HepG2 (cell line): ENCODE measurements around the gene AK6. TPM values are rescaled to one million over a fixed set of nuclear protein-coding genes. Genes with fewer than 3 reads are reported as not detected.

ENCODE experiments used
- GRHL1 ChIP-seq: sonication (generic); formaldehyde crosslinking; conservative IDR thresholded peaks from 2 replicates; pipeline ENCODE4 v1.8.0; 2022; ENCODE audit warnings: missing genetic modification reagents
- GTF2F1 ChIP-seq: fragments of 150-350 bp; IDR thresholded peaks from 2 replicates; pipeline ENCODE4 v1.6.1; 2014; ENCODE audit warnings: low read length
- PAXIP1 ChIP-seq: sonication (generic); formaldehyde crosslinking; conservative IDR thresholded peaks from 2 replicates; pipeline ENCODE4 v1.4.0; 2020; ENCODE audit warnings: mild to moderate bottlenecking, missing genetic modification reagents, moderate library complexity
- PTBP1 ChIP-seq: fragments of 200-400 bp; formaldehyde crosslinking; IDR thresholded peaks from 2 replicates; pipeline ENCODE4 v1.6.1; 2018; ENCODE audit warnings: low read length, low read depth; ENCODE audit not compliant: poor library complexity, severe bottlenecking
- REPIN1 ChIP-seq: sonication (generic); formaldehyde crosslinking; IDR thresholded peaks from 2 replicates; pipeline ENCODE4 v1.8.0; 2022; ENCODE audit warnings: missing genetic modification reagents, low read depth, mild to moderate bottlenecking, borderline replicate concordance
- TEAD3 ChIP-seq: optimal IDR thresholded peaks from 2 replicates; pipeline ENCODE3; 2016; ENCODE audit warnings: borderline replicate concordance
- ZBTB7B ChIP-seq: sonication (generic); formaldehyde crosslinking; IDR thresholded peaks from 2 replicates; pipeline ENCODE4 v1.4.0; 2020; ENCODE audit warnings: missing genetic modification reagents
- ZMYM3 ChIP-seq: sonication (generic); formaldehyde crosslinking; IDR thresholded peaks from 2 replicates; pipeline ENCODE4 v1.5.1; 2020; ENCODE audit warnings: mild to moderate bottlenecking, missing genetic modification reagents
- ZNF280B ChIP-seq: sonication (generic); formaldehyde crosslinking; IDR thresholded peaks from 2 replicates; pipeline ENCODE4 v1.5.0; 2020; ENCODE audit warnings: missing genetic modification reagents, mild to moderate bottlenecking, borderline replicate concordance
- ZNF350 ChIP-seq: sonication (generic); formaldehyde crosslinking; IDR thresholded peaks from 2 replicates; pipeline ENCODE4 v1.4.0; 2020; ENCODE audit warnings: mild to moderate bottlenecking, low read depth, missing genetic modification reagents, borderline replicate concordance
- ZNF512B ChIP-seq: sonication (generic); formaldehyde crosslinking; IDR thresholded peaks from 2 replicates; pipeline ENCODE4 v1.5.1; 2020; ENCODE audit warnings: missing genetic modification reagents, mild to moderate bottlenecking, borderline replicate concordance
- ZNF576 ChIP-seq: sonication (generic); formaldehyde crosslinking; IDR thresholded peaks from 2 replicates; pipeline ENCODE4 v1.4.0; 2020; ENCODE audit warnings: mild to moderate bottlenecking, missing genetic modification reagents
- ZNF792 ChIP-seq: IDR thresholded peaks from 2 replicates; pipeline ENCODE4 v1.6.1; 2016
- polyA plus RNA-seq, 8 experiments: library from polyadenylated mRNA; depleted of rRNA in 3 of 8; stranded (reverse) in 7 of 8; unstranded in 1 of 8; fragments of >200 nt; fragmentation: Illumina TruSeq in 4 of 8; extraction: Trizol in 4 of 8; gene quantifications; 2 replicates each; pipeline versions ENCODE4 v1.2.1 to v1.2.3, GENCODE V29; 2011 to 2016; ENCODE audit warnings: low read depth in 4 of 8, missing spikeins in 1 of 8, mixed read lengths in 1 of 8; ENCODE audit not compliant: insufficient read depth in 1 of 8
- total RNA-seq, 5 experiments: library from RNA; depleted of rRNA; stranded (reverse); fragments of >200 nt; fragmentation: Illumina TruSeq; extraction: Trizol; gene quantifications; 2 replicates each; pipeline ENCODE4 v1.2.3, GENCODE V29; 2016; ENCODE audit warnings: low read depth in 1 of 5
- TF ChIP-seq, protein P1 (sequence below): sonication (generic); formaldehyde crosslinking; IDR thresholded peaks from 2 replicates; pipeline ENCODE4 v1.5.0; 2020; ENCODE audit warnings: missing genetic modification reagents
- TF ChIP-seq, protein P2 (sequence below): sonication (generic); formaldehyde crosslinking; IDR thresholded peaks from 2 replicates; pipeline ENCODE4 v1.8.0; 2022; ENCODE audit warnings: mild to moderate bottlenecking, missing genetic modification reagents, moderate library complexity

The AK6 gene
- total and polyA plus RNA-seq, 2 of the 13 experiments (the other 11 are each of a cell fraction or from before 2014, with no cell fraction given) = 31.1 to 77.2 TPM

DNA sequence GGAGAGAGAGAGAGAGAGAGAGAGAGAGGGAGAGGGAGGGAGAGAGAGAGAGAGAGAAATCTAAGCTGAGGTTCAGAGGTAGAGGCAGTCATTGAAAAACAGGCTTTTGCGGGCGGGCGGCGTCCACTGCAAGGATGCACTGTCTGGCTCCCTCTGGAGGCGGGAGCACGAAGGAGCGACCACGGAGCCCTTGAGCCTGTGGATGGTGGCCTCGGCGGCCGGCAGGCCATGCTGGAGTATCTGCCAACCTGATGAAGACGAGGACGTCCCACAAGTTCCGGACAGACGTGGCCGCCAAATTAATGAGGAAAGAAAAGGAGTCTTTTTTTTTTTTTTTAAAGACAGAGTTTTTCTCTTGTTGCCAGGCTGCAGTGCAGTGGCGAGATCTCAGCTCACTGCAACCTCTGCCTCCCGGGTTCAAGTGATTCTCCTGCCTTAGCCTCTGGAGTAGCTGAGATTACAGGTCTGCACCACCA is 34.5 kb downstream of the AK6 start (continued):
- TF ChIP-seq ZBTB7B (peak; percentile 27; the same call in 1 of the 2 replicates), GTF2F1 (peak; percentile 34; the same call in 1 of the 2 replicates), ZNF792 (CRISPR knock-in tag) (peak; percentile 70; the same call in 1 of the 2 replicates), ZNF350 (CRISPR knock-in tag) (peak; percentile 71; the same call in 1 of the 2 replicates), REPIN1 (CRISPR knock-in tag) (no peak), ZMYM3 (CRISPR knock-in tag) (peak; percentile 60), ZNF512B (peak; percentile 89; the same call in 1 of the 2 replicates), PAXIP1 (CRISPR knock-in tag) (0 out of 2 replicates have a peak, but pooled peaks have one; percentile 14), ZNF576 (CRISPR knock-in tag) (no peak), ZNF280B (CRISPR knock-in tag) (0 out of 2 replicates have a peak, but pooled peaks have one; percentile 30), TEAD3 (CRISPR knock-in tag) (peak; percentile 54), GRHL1 (CRISPR knock-in tag) (no peak), PTBP1 (peak; percentile 81)
- TF ChIP-seq, protein P1, sequence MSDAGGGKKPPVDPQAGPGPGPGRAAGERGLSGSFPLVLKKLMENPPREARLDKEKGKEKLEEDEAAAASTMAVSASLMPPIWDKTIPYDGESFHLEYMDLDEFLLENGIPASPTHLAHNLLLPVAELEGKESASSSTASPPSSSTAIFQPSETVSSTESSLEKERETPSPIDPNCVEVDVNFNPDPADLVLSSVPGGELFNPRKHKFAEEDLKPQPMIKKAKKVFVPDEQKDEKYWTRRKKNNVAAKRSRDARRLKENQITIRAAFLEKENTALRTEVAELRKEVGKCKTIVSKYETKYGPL (CRISPR knock-in tag) = no peak
- TF ChIP-seq, protein P2, sequence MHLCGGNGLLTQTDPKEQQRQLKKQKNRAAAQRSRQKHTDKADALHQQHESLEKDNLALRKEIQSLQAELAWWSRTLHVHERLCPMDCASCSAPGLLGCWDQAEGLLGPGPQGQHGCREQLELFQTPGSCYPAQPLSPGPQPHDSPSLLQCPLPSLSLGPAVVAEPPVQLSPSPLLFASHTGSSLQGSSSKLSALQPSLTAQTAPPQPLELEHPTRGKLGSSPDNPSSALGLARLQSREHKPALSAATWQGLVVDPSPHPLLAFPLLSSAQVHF (CRISPR knock-in tag) = no peak
